GM13977 (cell line): ENCODE results near the gene MLKL.
"Not testable (repeated sequence)": the region's sequence is repeated elsewhere in the genome, so short reads cannot be mapped to it uniquely, and the experiment has no call there.

Source experiments
- DNase-seq: peaks from one replicate; pipeline ENCODE4 v3.0.0; 2012; ENCODE audit warnings: low spot score
- CTCF ChIP-seq: IDR thresholded peaks from 2 replicates; pipeline ENCODE4 v1.5.1; 2012; ENCODE audit warnings: mild to moderate bottlenecking, control low read depth; ENCODE audit not compliant: insufficient read depth; ENCODE audit errors: extremely low read depth, missing control alignments
- in situ Hi-C: fragments of 300-500 bp; cut with MboI; formaldehyde crosslinking; loops from one replicate; pipeline ENCODE4 v1.12.0; 2022; ENCODE audit warnings: low sequenced_read_pairs, low pct_unique_long_range_greater_than_20kb, mixed read lengths, inconsistent platforms; ENCODE audit not compliant: unreplicated experiment

MLKL gene

GRCh38 chr16:74666010-74666421 lies 34.6 kb downstream of the MLKL start:
- no peak for DNase-seq
- TF ChIP-seq CTCF = no peak
- in situ Hi-C loops = no loop called here

- in situ Hi-C loops = no loop called here
- no peak for TF ChIP-seq CTCF
- no peak for DNase-seq
Measured at GRCh38 chr16:74661064-74661463, 39.6 kb downstream of the MLKL start.

- no peak for DNase-seq
- no peak for TF ChIP-seq CTCF
- in situ Hi-C loops = no loop called here
Measured at GRCh38 chr16:74660383-74660782, 40.3 kb downstream of the MLKL start.

GRCh38 chr16:74659041-74659440 lies 41.6 kb downstream of the MLKL start:
- TF ChIP-seq CTCF = no peak
- in situ Hi-C loops = no loop called here
- no peak for DNase-seq

GRCh38 chr16:74657870-74658642 lies 42.6 kb downstream of the MLKL start:
- no peak for DNase-seq
- no peak for TF ChIP-seq CTCF
- in situ Hi-C loops = no loop called here

- no peak for DNase-seq
- in situ Hi-C loops = no loop called here
- TF ChIP-seq CTCF = no peak
Measured at GRCh38 chr16:74654536-74655050, 46.1 kb downstream of the MLKL start.

GRCh38 chr16:74652883-74653282 lies 47.8 kb downstream of the MLKL start:
- DNase-seq, in situ Hi-C loops: not testable (repeated sequence)
